ENCODE data around the gene AOAH.

GRCh38 chr7:36607721-36608095 lies 116.6 kb downstream of the AOAH start:
- TF ChIP-seq CTCF (IDR thresholded peaks at IDR 0.05; ENCODE audit: extremely low read depth in 1 of 2, insufficient read depth in 1 of 2, low read depth in 1 of 2, low read length in 2 of 2) (no peak), POLR2A (IDR thresholded peaks at IDR 0.05; ENCODE audit: low read depth, low read length) (no peak), MYC (IDR thresholded peaks at IDR 0.05; ENCODE audit: low read depth, low read length) (no peak), EZH2 (IDR thresholded peaks at IDR 0.05; ENCODE audit: borderline replicate concordance, low read depth, low read length, severe bottlenecking) (no peak), POLR2AphosphoS5 (IDR thresholded peaks at IDR 0.05; ENCODE audit: insufficient read depth, low read depth, low read length) (no peak)

Data from endothelial cell of umbilical vein (primary cell).